ENCODE data around the gene SBF2. TPM values are rescaled to one million over a fixed set of nuclear protein-coding genes. Genes with fewer than 3 reads are reported as not detected.

The SBF2 gene
- total RNA-seq, 4 donors from 2014 or later = 42.3 to 106 (median 45.3) TPM

GRCh38 chr11:10048350-10048749 lies 245.7 kb downstream of the SBF2 start:
- Histone ChIP-seq H3K27ac (no peak overlapping the region), H3K27me3 (no peaks in the 10 kb centered on the region), H3K4me3 (no peak overlapping the region), H3K9me3 (peaks cover 13% of the 10 kb centered on the region), H3K36me3 (no peaks in the 10 kb centered on the region), H3K4me1 (no peaks in the 10 kb centered on the region)
- no peak for TF ChIP-seq POLR2AphosphoS5 (IDR thresholded peaks at IDR 0.05)
- TF ChIP-seq POLR2A (IDR thresholded peaks at IDR 0.05) = no peak
- TF ChIP-seq CTCF (IDR thresholded peaks at IDR 0.05) = no peak
- TF ChIP-seq EP300 (IDR thresholded peaks at IDR 0.05) = no peak
- DNase-seq (ENCODE audit: low spot score in 2 of 2) = no peak

GRCh38 chr11:10044618-10045017 lies 249.4 kb downstream of the SBF2 start:
- no peaks in the 10 kb centered on the region for H3K4me1 ChIP-seq
- no peak for TF ChIP-seq EP300 (IDR thresholded peaks at IDR 0.05)
- no peaks in the 10 kb centered on the region for H3K27me3 ChIP-seq
- no peak for DNase-seq (ENCODE audit: low spot score in 2 of 2)
- H3K36me3 ChIP-seq = no peaks in the 10 kb centered on the region
- H3K4me3 ChIP-seq = no peak overlapping the region
- H3K27ac ChIP-seq = no peak overlapping the region
- H3K9me3 ChIP-seq = peaks cover 13% of the 10 kb centered on the region
- 100% methylated on average over 5 of the region's 5 CpGs for WGBS

- H3K4me3 ChIP-seq = no peak overlapping the region
- H3K4me1 ChIP-seq = no peaks in the 10 kb centered on the region
- TF ChIP-seq EP300 (IDR thresholded peaks at IDR 0.05) (no peak), POLR2AphosphoS5 (IDR thresholded peaks at IDR 0.05) (no peak), POLR2A (IDR thresholded peaks at IDR 0.05) (no peak), CTCF (IDR thresholded peaks at IDR 0.05) (no peak)
- no peaks in the 10 kb centered on the region for H3K27me3 ChIP-seq
- no peak overlapping the region for H3K27ac ChIP-seq
- 77% methylated on average over 4 of the region's 4 CpGs for WGBS
- no peak for DNase-seq (ENCODE audit: low spot score in 2 of 2)
- no peaks in the 10 kb centered on the region for H3K36me3 ChIP-seq
- peaks cover 13% of the 10 kb centered on the region for H3K9me3 ChIP-seq
Observed at GRCh38 chr11:10042699-10043098, 251.3 kb downstream of the SBF2 start.

GRCh38 chr11:10041748-10042446 lies 252.1 kb downstream of the SBF2 start:
- H3K4me1 ChIP-seq = no peaks in the 10 kb centered on the region
- no peak overlapping the region for H3K4me3 ChIP-seq
- TF ChIP-seq CTCF (IDR thresholded peaks at IDR 0.05) (no peak), POLR2AphosphoS5 (IDR thresholded peaks at IDR 0.05) (no peak), POLR2A (IDR thresholded peaks at IDR 0.05) (no peak)
- H3K27me3 ChIP-seq = no peaks in the 10 kb centered on the region
- H3K36me3 ChIP-seq = no peaks in the 10 kb centered on the region
- WGBS = 87% methylated on average over 2 of the region's 2 CpGs
- DNase-seq (ENCODE audit: low spot score in 2 of 2) = no peak
- H3K9me3 ChIP-seq = peaks cover 13% of the 10 kb centered on the region
- H3K27ac ChIP-seq = no peak overlapping the region

GRCh38 chr11:10041332-10041731 lies 252.7 kb downstream of the SBF2 start:
- WGBS = 48% methylated on average over 2 of the region's 2 CpGs
- TF ChIP-seq CTCF (IDR thresholded peaks at IDR 0.05) = no peak
- no peak for TF ChIP-seq POLR2AphosphoS5 (IDR thresholded peaks at IDR 0.05)
- TF ChIP-seq POLR2A (IDR thresholded peaks at IDR 0.05) = no peak
- TF ChIP-seq EP300 (IDR thresholded peaks at IDR 0.05) = no peak
- Histone ChIP-seq H3K27me3 (no peaks in the 10 kb centered on the region), H3K9me3 (peaks cover 13% of the 10 kb centered on the region), H3K27ac (no peak overlapping the region), H3K36me3 (no peaks in the 10 kb centered on the region), H3K4me3 (no peak overlapping the region), H3K4me1 (no peaks in the 10 kb centered on the region)
- no peak for DNase-seq (ENCODE audit: low spot score in 2 of 2)
